ENCODE data around the gene PCSK2.

The PCSK2 gene

GRCh38 chr20:17480696-17481095, 253.9 kb downstream of the PCSK2 start:
- no peak for DNase-seq (ENCODE audit: extremely low read depth, insufficient read length)
- Histone ChIP-seq H3K27me3 (replicated peaks; ENCODE audit: control insufficient read depth, insufficient read depth, low read length) (no peaks in the 10 kb centered on the region; the same call in 1 of the 2 replicates), H3K36me3 (ENCODE audit: control insufficient read depth, insufficient read depth, low read length) (no peaks in the 10 kb centered on the region), H3K4me3 (replicated peaks; ENCODE audit: low read depth, low read length) (no peak overlapping the region)
- TF ChIP-seq CTCF (IDR thresholded peaks at IDR 0.05; ENCODE audit: insufficient read depth, low read length, poor library complexity, severe bottlenecking): no peak

GRCh38 chr20:17481661-17482060, 254.8 kb downstream of the PCSK2 start:
- DNase-seq (ENCODE audit: extremely low read depth, insufficient read length): no peak
- Histone ChIP-seq H3K4me3 (replicated peaks; ENCODE audit: low read depth, low read length) (no peak overlapping the region), H3K36me3 (ENCODE audit: control insufficient read depth, insufficient read depth, low read length) (no peaks in the 10 kb centered on the region), H3K27me3 (replicated peaks; ENCODE audit: control insufficient read depth, insufficient read depth, low read length) (no peaks in the 10 kb centered on the region; the same call in 1 of the 2 replicates)
- TF ChIP-seq CTCF (IDR thresholded peaks at IDR 0.05; ENCODE audit: insufficient read depth, low read length, poor library complexity, severe bottlenecking): no peak

GRCh38 chr20:17482536-17482935, 255.7 kb downstream of the PCSK2 start:
- no peak for DNase-seq (ENCODE audit: extremely low read depth, insufficient read length)
- H3K27me3 ChIP-seq (replicated peaks; ENCODE audit: control insufficient read depth, insufficient read depth, low read length): no peaks in the 10 kb centered on the region; the same call in 1 of the 2 replicates
- H3K4me3 ChIP-seq (replicated peaks; ENCODE audit: low read depth, low read length): no peak overlapping the region
- H3K36me3 ChIP-seq (ENCODE audit: control insufficient read depth, insufficient read depth, low read length): no peaks in the 10 kb centered on the region
- no peak for TF ChIP-seq CTCF (IDR thresholded peaks at IDR 0.05; ENCODE audit: insufficient read depth, low read length, poor library complexity, severe bottlenecking)

GRCh38 chr20:17485017-17485416, 258.2 kb downstream of the PCSK2 start:
- TF ChIP-seq CTCF (IDR thresholded peaks at IDR 0.05; ENCODE audit: insufficient read depth, low read length, poor library complexity, severe bottlenecking): no peak
- H3K36me3 ChIP-seq (ENCODE audit: control insufficient read depth, insufficient read depth, low read length): no peaks in the 10 kb centered on the region
- H3K4me3 ChIP-seq (replicated peaks; ENCODE audit: low read depth, low read length): no peak overlapping the region
- peaks cover 2% of the 10 kb centered on the region; the same call in 1 of the 2 replicates for H3K27me3 ChIP-seq (replicated peaks; ENCODE audit: control insufficient read depth, insufficient read depth, low read length)
- DNase-seq (ENCODE audit: extremely low read depth, insufficient read length): no peak

GRCh38 chr20:17488916-17489600, 262.2 kb downstream of the PCSK2 start:
- peaks cover 2% of the 10 kb centered on the region; the same call in 1 of the 2 replicates for H3K27me3 ChIP-seq (replicated peaks; ENCODE audit: control insufficient read depth, insufficient read depth, low read length)
- DNase-seq (ENCODE audit: extremely low read depth, insufficient read length): no peak
- H3K36me3 ChIP-seq (ENCODE audit: control insufficient read depth, insufficient read depth, low read length): no peaks in the 10 kb centered on the region
- H3K4me3 ChIP-seq (replicated peaks; ENCODE audit: low read depth, low read length): no peak overlapping the region
- no peak for TF ChIP-seq CTCF (IDR thresholded peaks at IDR 0.05; ENCODE audit: insufficient read depth, low read length, poor library complexity, severe bottlenecking)
